NT2/D1 (cell line): ENCODE measurements around the gene OR7C2.
"Not testable (repeated sequence)": the region's sequence is repeated elsewhere in the genome, so short reads cannot be mapped to it uniquely, and the experiment has no call there.

Source experiments
- DNase-seq: peaks from one replicate; pipeline ENCODE4 v3.0.0-alpha.2; 2011; ENCODE audit warnings: low read depth, low spot score
- H3K27me3 ChIP-seq: 2 replicates; pipeline ENCODE4 v1.6.0; 2011; ENCODE audit warnings: mild to moderate bottlenecking; ENCODE audit not compliant: insufficient read length, insufficient read depth
- H3K36me3 ChIP-seq: 2 replicates; pipeline ENCODE4 v1.6.1; 2011; ENCODE audit warnings: mild to moderate bottlenecking, low read length, mixed read lengths; ENCODE audit not compliant: insufficient read depth, insufficient read length
- H3K4me1 ChIP-seq: 2 replicates; pipeline ENCODE4 v1.5.1; 2011; ENCODE audit not compliant: insufficient read depth, insufficient read length
- H3K4me3 ChIP-seq: 2 replicates; pipeline ENCODE4 v1.5.1; 2011; ENCODE audit warnings: low read depth; ENCODE audit not compliant: insufficient read length
- H3K9ac ChIP-seq: 2 replicates; pipeline ENCODE4 v1.6.0; 2011; ENCODE audit warnings: low read depth; ENCODE audit not compliant: insufficient read length
- H3K9me3 ChIP-seq: 2 replicates; pipeline ENCODE4 v1.5.1; 2011; ENCODE audit warnings: mild to moderate bottlenecking, low read length; ENCODE audit not compliant: insufficient read depth
- SUZ12 ChIP-seq: IDR thresholded peaks from 2 replicates; pipeline ENCODE4 v1.6.1; 2011; ENCODE audit not compliant: insufficient read length, insufficient read depth; ENCODE audit errors: extremely low read depth
- YY1 ChIP-seq: IDR thresholded peaks from 2 replicates; pipeline ENCODE4 v1.6.1; 2011; ENCODE audit not compliant: insufficient read length, insufficient read depth
- ZNF274 ChIP-seq: IDR thresholded peaks from 2 replicates; pipeline ENCODE4 v1.6.1; 2011; ENCODE audit warnings: mild to moderate bottlenecking, low read depth, low read length

OR7C2 gene

GRCh38 chr19:14944456-14944855, 3.2 kb downstream of the OR7C2 start:
- no peak overlapping the region for H3K4me3 ChIP-seq
- H3K27me3 ChIP-seq = no peaks in the 10 kb centered on the region
- no peaks in the 10 kb centered on the region for H3K36me3 ChIP-seq
- H3K9me3 ChIP-seq = no peaks in the 10 kb centered on the region
- TF ChIP-seq ZNF274 = no peak
- no peak for TF ChIP-seq SUZ12
- TF ChIP-seq YY1 = no peak
- no peak for DNase-seq
- no peak overlapping the region for H3K9ac ChIP-seq
- no peaks in the 10 kb centered on the region for H3K4me1 ChIP-seq

- not testable (repeated sequence) for H3K27me3 ChIP-seq, DNase-seq, H3K9me3 ChIP-seq, H3K9ac ChIP-seq, H3K36me3 ChIP-seq, H3K4me1 ChIP-seq, H3K4me3 ChIP-seq
Observed at GRCh38 chr19:14949413-14949812, 8.1 kb downstream of the OR7C2 start.

- H3K27me3 ChIP-seq = no peaks in the 10 kb centered on the region
- DNase-seq = no peak
- TF ChIP-seq ZNF274 (no peak), YY1 (no peak), SUZ12 (no peak)
- H3K9ac ChIP-seq = no peak overlapping the region
- H3K4me3 ChIP-seq = no peak overlapping the region
- H3K9me3 ChIP-seq = no peaks in the 10 kb centered on the region
- H3K4me1 ChIP-seq = no peaks in the 10 kb centered on the region
- H3K36me3 ChIP-seq = no peaks in the 10 kb centered on the region
Observed at GRCh38 chr19:14949876-14950275, 8.6 kb downstream of the OR7C2 start.

- H3K4me1 ChIP-seq = no peaks in the 10 kb centered on the region
- no peak overlapping the region for H3K4me3 ChIP-seq
- no peaks in the 10 kb centered on the region for H3K9me3 ChIP-seq
- no peak for TF ChIP-seq ZNF274
- TF ChIP-seq SUZ12 = no peak
- no peak for TF ChIP-seq YY1
- DNase-seq = no peak
- no peak overlapping the region for H3K9ac ChIP-seq
- H3K27me3 ChIP-seq = no peaks in the 10 kb centered on the region
- H3K36me3 ChIP-seq = no peaks in the 10 kb centered on the region
Observed at GRCh38 chr19:14950421-14950820, 9.1 kb downstream of the OR7C2 start.

- DNase-seq = no peak
- no peaks in the 10 kb centered on the region for H3K4me1 ChIP-seq
- no peak overlapping the region for H3K4me3 ChIP-seq
- peaks cover 3% of the 10 kb centered on the region; the same call in 1 of the 2 replicates for H3K9me3 ChIP-seq
- no peaks in the 10 kb centered on the region for H3K36me3 ChIP-seq
- no peak overlapping the region for H3K9ac ChIP-seq
- H3K27me3 ChIP-seq = no peaks in the 10 kb centered on the region
- TF ChIP-seq ZNF274 (no peak), YY1 (no peak)
Observed at GRCh38 chr19:14952767-14953166, 11.5 kb downstream of the OR7C2 start.

GRCh38 chr19:14954071-14954655, 12.9 kb downstream of the OR7C2 start:
- TF ChIP-seq SUZ12 = no peak
- no peak for TF ChIP-seq YY1
- TF ChIP-seq ZNF274 = no peak

GRCh38 chr19:14957464-14957863, 16.2 kb downstream of the OR7C2 start:
- Histone ChIP-seq H3K9ac (no peak overlapping the region), H3K4me1 (no peaks in the 10 kb centered on the region), H3K27me3 (no peaks in the 10 kb centered on the region), H3K9me3 (peaks cover 37% of the 10 kb centered on the region), H3K4me3 (no peak overlapping the region), H3K36me3 (peaks cover 7% of the 10 kb centered on the region)
- no peak for TF ChIP-seq ZNF274
- no peak for TF ChIP-seq SUZ12
- no peak for TF ChIP-seq YY1
- DNase-seq = no peak

More at GRCh38 chr19:14954071-14954655, 12.9 kb downstream of the OR7C2 start:
- no peak for DNase-seq
- Histone ChIP-seq H3K4me1 (no peaks in the 10 kb centered on the region), H3K4me3 (no peak overlapping the region), H3K9ac (no peak overlapping the region), H3K36me3 (no peaks in the 10 kb centered on the region), H3K27me3 (no peaks in the 10 kb centered on the region), H3K9me3 (peaks cover 12% of the 10 kb centered on the region)

- no peak for TF ChIP-seq ZNF274
- TF ChIP-seq SUZ12 = no peak
- no peak for TF ChIP-seq YY1
- H3K4me1 ChIP-seq = no peaks in the 10 kb centered on the region
- DNase-seq = no peak
- peaks cover 37% of the 10 kb centered on the region for H3K9me3 ChIP-seq
- no peak overlapping the region for H3K4me3 ChIP-seq
- peaks cover 7% of the 10 kb centered on the region for H3K36me3 ChIP-seq
- no peak overlapping the region for H3K9ac ChIP-seq
- no peaks in the 10 kb centered on the region for H3K27me3 ChIP-seq
Observed at GRCh38 chr19:14959263-14959662, 18.0 kb downstream of the OR7C2 start.
